Chondrocyte (in vitro differentiated cells): ENCODE results near the gene THUMPD3. TPM values are rescaled to one million over a fixed set of nuclear protein-coding genes. Genes with fewer than 3 reads are reported as not detected.

Experiments used
- DNase-seq: peaks from one replicate; pipeline ENCODE4 v3.0.0; 2021; ENCODE audit warnings: mixed read lengths, low spot score
- H3K27ac Mint-ChIP-seq: one replicate; pipeline ENCODE4 v1.8.0; 2021; ENCODE audit warnings: mild to moderate bottlenecking, moderate library complexity, mixed read lengths; ENCODE audit not compliant: unreplicated experiment
- H3K27me3 Mint-ChIP-seq: 2 replicates; pipeline ENCODE4 v1.8.0; 2021; ENCODE audit warnings: low read depth, mixed read lengths
- H3K36me3 Mint-ChIP-seq: 2 replicates; pipeline ENCODE4 v1.8.0; 2021; ENCODE audit warnings: low read depth, mixed read lengths
- H3K4me1 Mint-ChIP-seq: 2 replicates; pipeline ENCODE4 v1.8.0; 2021; ENCODE audit warnings: low read depth, mild to moderate bottlenecking, mixed read lengths
- H3K4me3 Mint-ChIP-seq: one replicate; pipeline ENCODE4 v1.8.0; 2021; ENCODE audit warnings: mild to moderate bottlenecking, moderate library complexity, mixed read lengths; ENCODE audit not compliant: unreplicated experiment
- H3K9me3 Mint-ChIP-seq: 2 replicates; pipeline ENCODE4 v1.8.0; 2021; ENCODE audit warnings: low read depth, mixed read lengths
- total RNA-seq: library from RNA; stranded (reverse); gene quantifications from 3 replicates; pipeline ENCODE4 v1.2.1, GENCODE V29; 2021
- TF ChIP-seq, protein P1 (sequence below): fragments of 200-600 bp; sonication (generic); IDR thresholded peaks from 2 replicates; pipeline ENCODE4 v1.5.0; 2021; ENCODE audit warnings: antibody characterized with exemption, mild to moderate bottlenecking, moderate library complexity

THUMPD3 gene
- total RNA-seq, 1 donor from 2014 or later: 41.7 TPM

DNA sequence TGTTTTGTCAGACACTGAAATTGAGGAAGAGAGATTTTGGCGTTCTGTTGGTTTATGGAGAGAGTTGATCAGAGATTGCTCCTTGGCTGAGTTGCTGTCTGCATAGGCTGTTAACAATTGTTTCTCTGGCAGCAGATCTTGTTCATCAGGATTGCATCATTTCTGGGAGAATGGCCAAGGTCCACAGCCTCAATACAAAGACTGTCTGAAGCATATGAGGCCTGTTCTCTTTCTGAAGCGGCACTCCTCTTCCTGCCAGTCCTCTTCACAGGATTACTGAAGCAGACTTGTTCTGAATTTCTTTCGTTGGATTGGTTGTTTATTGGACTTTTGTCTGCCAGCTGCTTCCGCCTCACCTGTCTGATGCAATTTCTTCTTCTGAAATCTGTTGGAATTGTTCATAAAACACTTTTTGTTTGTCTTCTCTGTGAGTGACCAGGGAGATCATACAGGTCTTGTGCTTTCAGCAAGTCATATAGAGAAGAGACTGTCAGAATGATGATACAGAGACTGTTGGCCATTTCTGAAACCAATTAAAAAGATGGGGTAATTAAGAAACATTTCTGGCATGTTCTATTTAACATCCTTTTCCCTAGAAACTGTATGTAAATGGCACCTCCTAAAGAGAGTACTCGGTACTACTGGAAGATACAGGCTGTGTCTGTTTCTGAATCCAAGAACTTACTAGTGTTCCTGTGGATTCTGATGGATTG lies 60.0 kb downstream of the THUMPD3 start:
- Mint-ChIP-seq H3K27ac (peak overlapping the region; percentile 96), H3K9me3 (no peaks in the 10 kb centered on the region), H3K4me1 (peaks cover 67% of the 10 kb centered on the region), H3K36me3 (peaks cover 10% of the 10 kb centered on the region), H3K4me3 (peak overlapping the region; percentile 55), H3K27me3 (no peaks in the 10 kb centered on the region)
- TF ChIP-seq, protein P1, sequence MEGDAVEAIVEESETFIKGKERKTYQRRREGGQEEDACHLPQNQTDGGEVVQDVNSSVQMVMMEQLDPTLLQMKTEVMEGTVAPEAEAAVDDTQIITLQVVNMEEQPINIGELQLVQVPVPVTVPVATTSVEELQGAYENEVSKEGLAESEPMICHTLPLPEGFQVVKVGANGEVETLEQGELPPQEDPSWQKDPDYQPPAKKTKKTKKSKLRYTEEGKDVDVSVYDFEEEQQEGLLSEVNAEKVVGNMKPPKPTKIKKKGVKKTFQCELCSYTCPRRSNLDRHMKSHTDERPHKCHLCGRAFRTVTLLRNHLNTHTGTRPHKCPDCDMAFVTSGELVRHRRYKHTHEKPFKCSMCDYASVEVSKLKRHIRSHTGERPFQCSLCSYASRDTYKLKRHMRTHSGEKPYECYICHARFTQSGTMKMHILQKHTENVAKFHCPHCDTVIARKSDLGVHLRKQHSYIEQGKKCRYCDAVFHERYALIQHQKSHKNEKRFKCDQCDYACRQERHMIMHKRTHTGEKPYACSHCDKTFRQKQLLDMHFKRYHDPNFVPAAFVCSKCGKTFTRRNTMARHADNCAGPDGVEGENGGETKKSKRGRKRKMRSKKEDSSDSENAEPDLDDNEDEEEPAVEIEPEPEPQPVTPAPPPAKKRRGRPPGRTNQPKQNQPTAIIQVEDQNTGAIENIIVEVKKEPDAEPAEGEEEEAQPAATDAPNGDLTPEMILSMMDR: peak; percentile 91
- no peak for DNase-seq

DNA sequence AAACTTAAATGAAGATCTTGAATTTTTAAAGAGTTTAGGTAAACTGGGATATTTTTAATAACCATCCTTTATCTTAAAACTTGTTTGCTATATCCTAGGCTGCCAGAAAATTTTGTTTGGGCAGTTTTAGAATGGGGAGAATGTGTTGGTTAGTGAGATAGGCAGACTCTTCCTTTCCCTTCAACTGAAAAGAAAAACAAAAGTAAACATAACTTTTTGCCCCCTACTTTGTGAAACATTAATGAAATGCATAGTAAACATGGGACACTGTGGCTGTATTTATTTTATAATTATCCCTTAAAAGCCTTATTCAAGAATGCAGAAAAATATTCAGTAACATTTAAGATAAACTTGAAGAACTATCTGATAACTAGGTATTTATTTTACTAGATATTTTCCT lies 65.6 kb downstream of the THUMPD3 start:
- DNase-seq: no peak
- no peak overlapping the region for H3K27ac Mint-ChIP-seq
- peaks cover 61% of the 10 kb centered on the region for H3K4me1 Mint-ChIP-seq
- no peaks in the 10 kb centered on the region for H3K27me3 Mint-ChIP-seq
- no peaks in the 10 kb centered on the region for H3K9me3 Mint-ChIP-seq
- H3K4me3 Mint-ChIP-seq: no peak overlapping the region
- peaks cover 42% of the 10 kb centered on the region for H3K36me3 Mint-ChIP-seq
- TF ChIP-seq, protein P1: no peak

DNA sequence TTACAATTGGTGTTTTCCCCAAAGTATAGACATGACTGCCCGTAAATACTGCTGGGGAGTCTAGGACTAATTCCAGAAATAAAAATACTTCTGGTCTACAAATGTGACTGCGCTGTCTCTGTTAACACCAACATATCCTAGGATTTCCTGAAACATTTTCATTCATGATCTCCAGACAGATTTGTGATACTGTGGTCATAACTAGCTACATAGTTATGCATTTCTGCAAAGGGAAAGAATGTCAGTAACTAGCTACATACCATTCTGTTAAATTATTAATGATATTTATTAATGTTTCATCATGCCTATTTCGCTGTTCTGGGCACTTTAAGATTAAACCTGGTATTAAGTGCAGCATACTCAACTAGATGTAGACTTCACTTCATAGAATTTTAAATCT lies 67.9 kb downstream of the THUMPD3 start:
- peaks cover 62% of the 10 kb centered on the region for H3K36me3 Mint-ChIP-seq

DNA sequence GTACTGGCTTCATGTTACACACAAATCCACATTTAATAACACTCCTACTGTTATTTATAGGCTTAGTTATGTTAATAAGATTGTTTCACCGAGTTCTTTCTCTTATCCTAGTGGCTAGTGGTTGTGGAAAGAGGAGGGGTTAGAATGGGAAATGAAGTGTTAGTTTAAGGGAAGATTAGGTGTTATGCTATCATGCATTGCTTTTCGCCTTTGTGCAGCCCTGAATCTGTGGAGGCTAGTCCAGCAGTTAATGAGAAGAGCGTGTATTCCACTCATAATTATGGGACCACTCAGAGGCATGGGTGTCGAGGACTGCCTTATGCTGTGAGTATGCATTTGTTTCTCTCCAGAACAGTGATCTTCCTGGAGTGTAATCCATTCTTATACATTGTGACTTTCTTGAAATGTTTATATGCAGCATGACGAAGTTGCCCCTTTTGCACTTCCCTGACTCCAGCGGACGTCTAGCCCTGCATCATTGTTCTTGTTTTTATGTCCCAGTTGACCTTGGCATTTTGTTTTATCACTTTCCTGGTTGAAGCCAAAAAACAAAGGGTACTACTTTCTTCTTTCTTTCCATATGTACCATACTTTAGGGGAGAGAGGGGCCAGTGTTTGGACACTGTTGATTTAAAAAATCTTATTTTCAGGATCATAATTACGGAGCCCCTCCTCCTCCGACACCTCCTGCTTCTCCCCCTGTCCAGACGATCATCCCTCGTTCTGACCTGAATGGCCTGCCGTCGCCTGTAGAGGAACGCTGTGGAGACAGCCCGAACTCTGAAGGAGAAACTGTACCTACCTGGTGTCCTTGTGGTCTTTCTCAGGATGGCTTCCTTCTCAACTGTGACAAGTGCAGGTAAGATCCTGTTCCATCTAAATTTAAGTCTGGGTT lies 71.0 kb downstream of the THUMPD3 start:
- Mint-ChIP-seq H3K27ac (no peak overlapping the region), H3K9me3 (no peaks in the 10 kb centered on the region), H3K36me3 (peaks cover 60% of the 10 kb centered on the region), H3K4me1 (peaks cover 38% of the 10 kb centered on the region), H3K4me3 (no peak overlapping the region), H3K27me3 (no peaks in the 10 kb centered on the region)
- TF ChIP-seq, protein P1: no peak
- DNase-seq: no peak

More for the DNA sequence above, 67.9 kb downstream of the THUMPD3 start:
- Mint-ChIP-seq H3K27ac (peak overlapping the region; percentile 69), H3K4me3 (no peak overlapping the region), H3K9me3 (no peaks in the 10 kb centered on the region), H3K4me1 (peaks cover 56% of the 10 kb centered on the region), H3K27me3 (no peaks in the 10 kb centered on the region)
- no peak for DNase-seq
- TF ChIP-seq, protein P1: no peak

GRCh38 chr3:9435316-9435715 lies 72.5 kb downstream of the THUMPD3 start:
- Mint-ChIP-seq H3K36me3 (peaks cover 54% of the 10 kb centered on the region), H3K27ac (peak overlapping the region; percentile 63), H3K4me1 (peaks cover 33% of the 10 kb centered on the region), H3K4me3 (no peak overlapping the region), H3K9me3 (no peaks in the 10 kb centered on the region), H3K27me3 (no peaks in the 10 kb centered on the region)
- DNase-seq: no peak
- TF ChIP-seq, protein P1: no peak
